Lower leg skin (tissue), 4 donors: ENCODE results near the gene LRRC8A. TPM values are rescaled to one million over a fixed set of nuclear protein-coding genes. Genes with fewer than 3 reads are reported as not detected.
A peak's percentile ranks its signal among the peaks of the same experiment; 100 is the strongest.
"Not testable (repeated sequence)": the region's sequence is repeated elsewhere in the genome, so short reads cannot be mapped to it uniquely, and the experiment has no call there.

Source experiments
- DNase-seq, 2 donors: peaks; one replicate each; pipeline ENCODE4 v3.0.0-alpha.2; 2019; ENCODE audit warnings: low spot score in 2 of 2
- H3K4me3 ChIP-seq: fragments of 200-600 bp; sonication (generic); 2 replicates; pipeline ENCODE4 v1.5.1; 2017; ENCODE audit warnings: mild to moderate bottlenecking, low read depth; ENCODE audit not compliant: poor library complexity, severe bottlenecking
- CTCF ChIP-seq, 3 donors: fragments of 450-650 bp; IDR thresholded peaks; one replicate each; pipeline ENCODE4 v1.5.1; 2016; ENCODE audit warnings: antibody characterized with exemption in 3 of 3, mild to moderate bottlenecking in 3 of 3, moderate library complexity in 2 of 3
- POLR2A ChIP-seq, 2 donors: fragments of 450-650 bp; IDR thresholded peaks; one replicate each; pipeline ENCODE4 v1.6.1; 2016 to 2017; ENCODE audit warnings: antibody characterized with exemption in 2 of 2, mild to moderate bottlenecking in 1 of 2, moderate library complexity in 1 of 2
- WGBS, 2 donors: methylation state at CpG; one replicate each; pipeline ENCODE4 v1.1.5; 2018; 5-methylcytosine and 5-hydroxymethylcytosine counted together
- intact Hi-C: fragments of 100-400 bp; cut with DNase I; formaldehyde crosslinking; loops from one replicate; pipeline ENCODE4 v1.15.0; 2023; ENCODE audit warnings: low total_unique reads
- total RNA-seq, 4 donors: library from RNA; depleted of rRNA; stranded (reverse); fragments of >200 nt; gene quantifications; one replicate each; pipeline ENCODE4 v1.1.0, GENCODE V29; 2016

The LRRC8A gene
- total RNA-seq, 4 donors from 2014 or later: 89.6 to 131 (median 111) TPM

- no peak for DNase-seq
- intact Hi-C loops: no loop called here
- TF ChIP-seq CTCF (IDR thresholded peaks at IDR 0.05): no peak
- TF ChIP-seq POLR2A (IDR thresholded peaks at IDR 0.05): no peak
- WGBS, 2 donors: 90 to 100% methylated on average over 1 of the region's 1 CpG
- no peak overlapping the region for H3K4me3 ChIP-seq
Observed at GRCh38 chr9:128840524-128840923, 41.4 kb upstream of the LRRC8A start.

- no peak for DNase-seq
- H3K4me3 ChIP-seq: no peak overlapping the region
- WGBS, 2 donors: 91% methylated on average over 12 of the region's 12 CpGs
- intact Hi-C loops: no loop called here
- TF ChIP-seq CTCF (IDR thresholded peaks at IDR 0.05): no peak
- no peak for TF ChIP-seq POLR2A (IDR thresholded peaks at IDR 0.05)
Observed at GRCh38 chr9:128841694-128842492, 40.0 kb upstream of the LRRC8A start.

- WGBS, 2 donors: 93 to 94% methylated on average over 7 of the region's 7 CpGs
- H3K4me3 ChIP-seq, intact Hi-C loops, DNase-seq: not testable (repeated sequence)
Observed at GRCh38 chr9:128843171-128843570, 38.8 kb upstream of the LRRC8A start.

GRCh38 chr9:128845186-128845931 lies 36.6 kb upstream of the LRRC8A start:
- H3K4me3 ChIP-seq: no peak overlapping the region
- intact Hi-C loops: no loop called here
- 58 to 61% methylated on average over 13 of the region's 13 CpGs for WGBS, 2 donors
- TF ChIP-seq CTCF (IDR thresholded peaks at IDR 0.05) (no peak), POLR2A (IDR thresholded peaks at IDR 0.05) (no peak)
- DNase-seq: peak in 1 of 2 donors; percentile 54

GRCh38 chr9:128846680-128847030 lies 35.3 kb upstream of the LRRC8A start:
- 93 to 97% methylated on average over 3 of the region's 3 CpGs for WGBS, 2 donors
- no peak for DNase-seq
- H3K4me3 ChIP-seq: no peak overlapping the region
- intact Hi-C loops: no loop called here
- TF ChIP-seq POLR2A (IDR thresholded peaks at IDR 0.05) (no peak), CTCF (IDR thresholded peaks at IDR 0.05) (no peak)

GRCh38 chr9:128847803-128848202 lies 34.1 kb upstream of the LRRC8A start:
- no peak for DNase-seq
- TF ChIP-seq POLR2A (IDR thresholded peaks at IDR 0.05) (no peak), CTCF (IDR thresholded peaks at IDR 0.05) (no peak)
- H3K4me3 ChIP-seq: no peak overlapping the region
- 100% methylated on average over 1 of the region's 1 CpG for WGBS, 2 donors
- intact Hi-C loops: no loop called here

GRCh38 chr9:128851024-128851423 lies 30.9 kb upstream of the LRRC8A start:
- WGBS, 2 donors: 92 to 98% methylated on average over 10 of the region's 10 CpGs
- H3K4me3 ChIP-seq, intact Hi-C loops, DNase-seq: not testable (repeated sequence)
